H1 (cell line): ENCODE data around the gene IWS1. TPM values are rescaled to one million over a fixed set of nuclear protein-coding genes. Genes with fewer than 3 reads are reported as not detected.

Experiments used
- CTCF ChIA-PET: fragments of 300-600 bp; sonication (Branson Sonifier 250); formaldehyde crosslinking; loops from one replicate; lab custom pipeline; 2021; ENCODE audit not compliant: partially characterized antibody; lab: Charles Lee
- POLR2A ChIA-PET: fragments of 300-600 bp; sonication (Branson Sonifier 250); formaldehyde crosslinking; loops from one replicate; lab custom pipeline; 2021; ENCODE audit warnings: inconsistent platforms; ENCODE audit not compliant: partially characterized antibody; lab: Charles Lee
- DNase-seq, 2 experiments: peaks; one replicate each; pipeline versions ENCODE4 v3.0.0 to v3.0.0-alpha.2; 2010 to 2022; ENCODE audit warnings: low spot score in 2 of 2, low read depth in 1 of 2, mixed read lengths in 1 of 2
- FAIRE-seq: peaks from 2 replicates; lab custom pipeline; 2011; peaks lifted over from hg19 to GRCh38; lab: Jason Lieb, UNC
- H2AFZ ChIP-seq: 2 replicates; pipeline ENCODE4 v1.8.1; 2012; ENCODE audit warnings: low read length, inconsistent platforms
- H2AK5ac ChIP-seq: 2 replicates; pipeline ENCODE4 v1.6.1; 2013; ENCODE audit warnings: low read depth, low read length
- H2BK120ac ChIP-seq: replicated peaks from 2 replicates; pipeline ENCODE3; 2013; ENCODE audit warnings: low read depth, low read length, inconsistent platforms
- H2BK12ac ChIP-seq: 2 replicates; pipeline ENCODE4 v1.6.1; 2013; ENCODE audit warnings: low read depth, low read length
- H2BK15ac ChIP-seq: 2 replicates; pipeline ENCODE4 v1.6.1; 2013; ENCODE audit warnings: low read length
- H2BK20ac ChIP-seq: 2 replicates; pipeline ENCODE4 v1.6.1; 2013; ENCODE audit warnings: low read length
- H2BK5ac ChIP-seq: 2 replicates; pipeline ENCODE4 v1.6.1; 2013; ENCODE audit warnings: low read depth, low read length
- H3K14ac ChIP-seq: 2 replicates; pipeline ENCODE4 v1.6.1; 2013; ENCODE audit warnings: inconsistent platforms; ENCODE audit not compliant: insufficient read length
- H3K18ac ChIP-seq: 2 replicates; pipeline ENCODE4 v1.6.1; 2013; ENCODE audit warnings: low read length; ENCODE audit errors: extremely low read depth
- H3K23ac ChIP-seq: 2 replicates; pipeline ENCODE4 v1.6.1; 2013; ENCODE audit warnings: inconsistent platforms; ENCODE audit not compliant: insufficient read length
- H3K23me2 ChIP-seq: 2 replicates; pipeline ENCODE4 v1.6.1; 2013; ENCODE audit warnings: low read depth, low read length
- H3K27ac ChIP-seq: 2 replicates; pipeline ENCODE4 v1.6.1; 2011; ENCODE audit warnings: low read depth, low read length, inconsistent platforms
- H3K27me3 ChIP-seq, 4 experiments: replicated peaks in 1 of 4; 1 replicate in 1 of 4; 2 replicates in 3 of 4; pipeline versions ENCODE4 v1.6.1 to v1.8.1; 2011 to 2013; ENCODE audit warnings: low read length in 3 of 4, mild to moderate bottlenecking in 3 of 4, inconsistent platforms in 2 of 4, mixed read lengths in 2 of 4, moderate library complexity in 1 of 4; ENCODE audit not compliant: control insufficient read depth in 3 of 4, insufficient read depth in 3 of 4; ENCODE audit errors: extremely low read depth in 1 of 4
- H3K36me3 ChIP-seq, 4 experiments: 2 replicates each; pipeline versions ENCODE4 v1.6.1 to v1.8.1; 2011 to 2013; ENCODE audit warnings: mild to moderate bottlenecking in 4 of 4, low read length in 3 of 4, moderate library complexity in 2 of 4, control low read depth in 1 of 4, inconsistent platforms in 1 of 4; ENCODE audit not compliant: insufficient read depth in 4 of 4, control insufficient read depth in 2 of 4
- H3K4ac ChIP-seq: replicated peaks from 2 replicates; pipeline ENCODE3; 2013; ENCODE audit warnings: low read length, low read depth, mixed read lengths, inconsistent platforms; ENCODE audit not compliant: insufficient read length
- H3K4me1 ChIP-seq, 4 experiments: replicated peaks in 1 of 4; 1 replicate in 1 of 4; 2 replicates in 3 of 4; pipeline versions ENCODE4 v1.6.1 to v1.8.1; 2011 to 2013; ENCODE audit warnings: low read length in 3 of 4, inconsistent platforms in 2 of 4, mixed read lengths in 1 of 4; ENCODE audit not compliant: insufficient read depth in 4 of 4, control insufficient read depth in 3 of 4
- H3K4me2 ChIP-seq, 2 experiments: 2 replicates each; pipeline versions ENCODE4 v1.6.1 to v1.8.1; 2011 to 2013; ENCODE audit warnings: low read depth in 2 of 2, low read length in 2 of 2, control low read depth in 1 of 2, inconsistent platforms in 1 of 2, mild to moderate bottlenecking in 1 of 2; ENCODE audit not compliant: insufficient read depth in 1 of 2
- H3K4me3 ChIP-seq, 4 experiments: fragments of 200-600, 300-600 bp in 1 of 4; sonication (generic), shearing (Covaris generic), sonication (Bioruptor Twin) in 1 of 4; 2 replicates each; pipeline versions ENCODE4 v1.5.1 to v1.8.1; 2011 to 2016; ENCODE audit warnings: low read length in 4 of 4, low read depth in 3 of 4, control low read depth in 2 of 4, inconsistent platforms in 2 of 4, mild to moderate bottlenecking in 2 of 4, mixed read lengths in 1 of 4, moderate library complexity in 1 of 4; ENCODE audit not compliant: insufficient read depth in 2 of 4; ENCODE audit errors: extremely low read depth in 1 of 4
- H3K56ac ChIP-seq: replicated peaks from 2 replicates; pipeline ENCODE3; 2013; ENCODE audit warnings: low read depth, mild to moderate bottlenecking, mixed read lengths, low read length, inconsistent platforms; ENCODE audit not compliant: insufficient read length
- H3K79me1 ChIP-seq: 2 replicates; pipeline ENCODE4 v1.6.1; 2013; ENCODE audit warnings: low read depth, low read length, control low read depth
- H3K79me2 ChIP-seq, 2 experiments: 2 replicates each; pipeline versions ENCODE4 v1.6.1 to v1.8.1; 2012 to 2013; ENCODE audit warnings: low read length in 2 of 2, mild to moderate bottlenecking in 2 of 2, inconsistent platforms in 1 of 2; ENCODE audit not compliant: insufficient read depth in 2 of 2, control insufficient read depth in 1 of 2
- H3K9ac ChIP-seq, 4 experiments: replicated peaks in 1 of 4; 1 replicate in 1 of 4; 2 replicates in 3 of 4; pipeline versions ENCODE4 v1.6.1 to v1.8.1; 2011 to 2013; ENCODE audit warnings: low read depth in 3 of 4, low read length in 3 of 4, control low read depth in 2 of 4, mild to moderate bottlenecking in 2 of 4, moderate library complexity in 2 of 4, inconsistent platforms in 1 of 4; ENCODE audit errors: extremely low read depth in 1 of 4
- H3K9me3 ChIP-seq, 2 experiments: 2 replicates each; pipeline versions ENCODE4 v1.6.1 to v1.8.1; 2012 to 2013; ENCODE audit warnings: mild to moderate bottlenecking in 2 of 2, moderate library complexity in 2 of 2, control low read depth in 1 of 2, inconsistent platforms in 1 of 2, low read depth in 1 of 2, low read length in 1 of 2, mixed read lengths in 1 of 2; ENCODE audit not compliant: insufficient read depth in 2 of 2
- H4K20me1 ChIP-seq, 2 experiments: replicated peaks in 1 of 2; 2 replicates each; pipeline versions ENCODE3 to v1.8.1; 2011 to 2013; ENCODE audit warnings: inconsistent platforms in 2 of 2, low read length in 2 of 2, mild to moderate bottlenecking in 1 of 2; ENCODE audit not compliant: insufficient read depth in 2 of 2, control insufficient read depth in 1 of 2
- H4K5ac ChIP-seq: 2 replicates; pipeline ENCODE4 v1.6.1; 2013; ENCODE audit warnings: low read length, low read depth, mixed read lengths, inconsistent platforms; ENCODE audit not compliant: insufficient read length
- H4K8ac ChIP-seq: 2 replicates; pipeline ENCODE4 v1.8.0; 2013; ENCODE audit warnings: mild to moderate bottlenecking, moderate library complexity, low read length, inconsistent platforms; ENCODE audit not compliant: insufficient read depth; ENCODE audit errors: extremely low read depth
- H4K91ac ChIP-seq: replicated peaks from 2 replicates; pipeline ENCODE3; 2013; ENCODE audit warnings: low read length, mixed read lengths, inconsistent platforms; ENCODE audit not compliant: insufficient read length
- CREB1 ChIP-seq: IDR thresholded peaks from 2 replicates; pipeline ENCODE4 v1.6.1; 2012; ENCODE audit warnings: inconsistent platforms
- GTF2F1 ChIP-seq: IDR thresholded peaks from 2 replicates; pipeline ENCODE4 v1.6.1; 2012; ENCODE audit warnings: low read depth, low read length, improper control_type of control experiment, borderline replicate concordance
- JUN ChIP-seq: IDR thresholded peaks from 2 replicates; pipeline ENCODE4 v1.6.1; 2011; ENCODE audit warnings: low read depth, mild to moderate bottlenecking, improper control_type of control experiment, low read length
- KDM5A ChIP-seq: fragments of 200-600 bp; IDR thresholded peaks from 2 replicates; pipeline ENCODE4 v1.7.1; 2012; ENCODE audit warnings: mild to moderate bottlenecking, low read length, inconsistent platforms, mixed read lengths
- POLR2AphosphoS5 ChIP-seq: IDR thresholded peaks from 2 replicates; pipeline ENCODE4 v1.6.1; 2011; ENCODE audit warnings: low read depth, low read length
- RBBP5 ChIP-seq: IDR thresholded peaks from 2 replicates; pipeline ENCODE4 v1.7.1; 2012; ENCODE audit warnings: low read depth, mild to moderate bottlenecking, inconsistent platforms, low read length, moderate library complexity, borderline replicate concordance
- RFX5 ChIP-seq: IDR thresholded peaks from 2 replicates; pipeline ENCODE4 v1.6.1; 2011; ENCODE audit warnings: low read depth, low read length, improper control_type of control experiment, borderline replicate concordance
- RXRA ChIP-seq: IDR thresholded peaks from 2 replicates; pipeline ENCODE4 v1.6.1; 2011; ENCODE audit warnings: low read depth, mild to moderate bottlenecking, low read length, moderate library complexity; ENCODE audit not compliant: insufficient read depth
- SIRT6 ChIP-seq: IDR thresholded peaks from one replicate; pipeline ENCODE4 v1.7.1; 2012; ENCODE audit warnings: low read length, inconsistent platforms
- SP1 ChIP-seq: IDR thresholded peaks from 2 replicates; pipeline ENCODE4 v1.6.1; 2011; ENCODE audit warnings: low read depth, low read length
- TAF1 ChIP-seq: IDR thresholded peaks from 2 replicates; pipeline ENCODE4 v1.6.1; 2011; ENCODE audit warnings: mild to moderate bottlenecking, low read depth, low read length
- TBP ChIP-seq: IDR thresholded peaks from 2 replicates; pipeline ENCODE4 v1.6.1; 2011; ENCODE audit warnings: low read depth, low read length, improper control_type of control experiment
- WGBS, 2 experiments: shearing (Covaris generic) in 1 of 2; methylation state at CpG; one replicate each; pipeline versions ENCODE4 v1.1.6 to v1.1.7; 2013 to 2015; ENCODE audit warnings: low lambda C conversion rate in 2 of 2, mixed read lengths in 2 of 2, inconsistent platforms in 1 of 2, low coverage in 1 of 2, missing lambda C conversion rate in 1 of 2; ENCODE audit not compliant: insufficient replicate concordance in 2 of 2, insufficient coverage in 1 of 2, insufficient read length in 1 of 2; ENCODE audit errors: extremely low coverage in 1 of 2, missing lambda C conversion rate in 1 of 2; 5-methylcytosine and 5-hydroxymethylcytosine counted together
- polyA plus RNA-seq, 7 experiments: library from polyadenylated mRNA; depleted of rRNA in 3 of 7; stranded (reverse) in 5 of 7; unstranded in 2 of 7; fragments of >200 nt in 5 of 7; fragments of 200-250 nt in 2 of 7; gene quantifications; 1 replicate in 5 of 7; 2 replicates in 1 of 7; 4 replicates in 1 of 7; pipeline versions ENCODE4 v1.2.1 to v1.2.3, GENCODE V29; 2011 to 2013; ENCODE audit warnings: missing spikeins in 2 of 7, mixed read lengths in 2 of 7
- total RNA-seq: library from RNA; stranded (reverse); fragmentation: NEBNext Ultra II Directional; extraction: Animal tissue kit (Norgen Biotek cat#: 25700); gene quantifications from 2 replicates; pipeline ENCODE4 v1.2.1, GENCODE V29; 2021
- TF ChIP-seq, protein P1 (sequence below): IDR thresholded peaks from 2 replicates; pipeline ENCODE4 v1.6.1; 2012; ENCODE audit warnings: inconsistent platforms

Gene IWS1
- total and polyA plus RNA-seq, 2 of the 8 experiments (the other 6 are each of a cell fraction or from before 2014, with no cell fraction given): 18.4 to 64.8 TPM

GRCh38 chr2:127485051-127485693, 41.1 kb downstream of the IWS1 start:
- POLR2A ChIA-PET: interaction anchor here (0.9 kb wide), 1 partner anchor 16 kb away, joined by 3 read pairs; no protein-coding TSS in a partner anchor

More at GRCh38 chr2:127485051-127485693, 41.1 kb downstream of the IWS1 start:
- no peak overlapping the region for H3K4ac ChIP-seq
- no peak overlapping the region for H2AK5ac ChIP-seq
- WGBS, 2 experiments: 91% methylated on average over 5 of the region's 5 CpGs; no CpG with 5 or more reads in 1 of the 2 experiments
- H3K4me2 ChIP-seq: no peak overlapping the region
- FAIRE-seq (no peak), DNase-seq (no peak)
- no peaks in the 10 kb centered on the region for H3K79me2 ChIP-seq
- TF ChIP-seq POLR2AphosphoS5 (no peak), GTF2F1 (no peak), TAF1 (no peak), RXRA (no peak), CREB1 (no peak), RFX5 (no peak), RBBP5 (no peak), SIRT6 (no peak), KDM5A (no peak), JUN (no peak), SP1 (no peak), TBP (no peak)
- TF ChIP-seq, protein P1, sequence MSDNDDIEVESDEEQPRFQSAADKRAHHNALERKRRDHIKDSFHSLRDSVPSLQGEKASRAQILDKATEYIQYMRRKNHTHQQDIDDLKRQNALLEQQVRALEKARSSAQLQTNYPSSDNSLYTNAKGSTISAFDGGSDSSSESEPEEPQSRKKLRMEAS: no peak
- no peak overlapping the region for H3K14ac ChIP-seq
- H3K36me3 ChIP-seq: peaks cover 15 to 86% (median 59%) of the 10 kb centered on the region in 4 experiments
- H3K79me1 ChIP-seq: no peaks in the 10 kb centered on the region
- no peak overlapping the region for H2BK12ac ChIP-seq
- H3K9ac ChIP-seq: no peak overlapping the region
- H3K4me3 ChIP-seq: no peak overlapping the region
- H3K4me1 ChIP-seq: peaks cover under 1 to 11% (median 5%) of the 10 kb centered on the region in 4 experiments; a peak in 6 of 7 replicates
- H4K5ac ChIP-seq: no peak overlapping the region
- no peak overlapping the region for H3K18ac ChIP-seq
- no peak overlapping the region for H2AFZ ChIP-seq
- no peak overlapping the region for H2BK120ac ChIP-seq
- no peak overlapping the region for H4K8ac ChIP-seq
- no peak overlapping the region for H2BK5ac ChIP-seq
- no peak overlapping the region for H4K91ac ChIP-seq
- no peaks in the 10 kb centered on the region for H3K9me3 ChIP-seq
- no peaks in the 10 kb centered on the region for H3K27me3 ChIP-seq
- H3K27ac ChIP-seq: no peak overlapping the region
- H3K23me2 ChIP-seq: no peaks in the 10 kb centered on the region
- H3K56ac ChIP-seq: no peak overlapping the region
- CTCF ChIA-PET: no interaction called here
- no peak overlapping the region for H2BK15ac ChIP-seq
- no peak overlapping the region for H3K23ac ChIP-seq
- H2BK20ac ChIP-seq: no peak overlapping the region
- H4K20me1 ChIP-seq: peaks cover 0 to 3% of the 10 kb centered on the region in 2 experiments
